K562 (cell line): ENCODE data around the gene GPSM3. TPM values are rescaled to one million over a fixed set of nuclear protein-coding genes. Genes with fewer than 3 reads are reported as not detected.

Experiments
- CBFA2T3 ChIP-seq: fragments of 450-650 bp; IDR thresholded peaks from 2 replicates; pipeline ENCODE4 v1.6.1; 2017
- CREBBP ChIP-seq: IDR thresholded peaks from one replicate; pipeline ENCODE4 v1.6.1; 2012; ENCODE audit warnings: low read depth, mild to moderate bottlenecking, control low read depth, inconsistent platforms, low read length
- ETS1 ChIP-seq: conservative IDR thresholded peaks from 2 replicates; pipeline ENCODE4 v1.6.1; 2011; ENCODE audit warnings: low read depth, mild to moderate bottlenecking, low read length; ENCODE audit not compliant: control insufficient read depth
- GABPA ChIP-seq: fragments of 200-800 bp; sonication (Bioruptor generic); conservative IDR thresholded peaks from 2 replicates; pipeline ENCODE4 v1.6.1; 2016; ENCODE audit warnings: low read depth, missing genetic modification characterization, missing compliant biosample characterization
- MIER1 ChIP-seq: fragments of 450-650 bp; IDR thresholded peaks from 2 replicates; pipeline ENCODE4 v1.6.1; 2016; ENCODE audit warnings: antibody characterized with exemption, mild to moderate bottlenecking, low read depth
- MTA2 ChIP-seq: fragments of 450-650 bp; IDR thresholded peaks from 2 replicates; pipeline ENCODE4 v1.6.1; 2016; ENCODE audit warnings: low read depth
- PHF20 ChIP-seq: fragments of 450-650 bp; IDR thresholded peaks from 2 replicates; pipeline ENCODE4 v1.6.1; 2018; ENCODE audit not compliant: partially characterized antibody
- PRDM10 ChIP-seq: fragments of 450-650 bp; IDR thresholded peaks from 2 replicates; pipeline ENCODE4 v1.6.1; 2018; ENCODE audit not compliant: partially characterized antibody
- SREBF1 ChIP-seq: fragments of 150-350 bp; IDR thresholded peaks from 2 replicates; pipeline ENCODE4 v1.6.1; 2014; ENCODE audit warnings: antibody characterized with exemption, low read depth, low read length, borderline replicate concordance
- STAT6 ChIP-seq: sonication (generic); formaldehyde crosslinking; IDR thresholded peaks from 2 replicates; pipeline ENCODE4 v1.8.1; 2023; ENCODE audit warnings: mild to moderate bottlenecking, missing genetic modification reagents
- TAF15 ChIP-seq: fragments of 200-400 bp; formaldehyde crosslinking; IDR thresholded peaks from 2 replicates; pipeline ENCODE4 v1.6.1; 2017; ENCODE audit warnings: mild to moderate bottlenecking, low read depth, low read length, moderate library complexity
- TCF15 ChIP-seq: fragments of 250-450 bp; sonication (Bioruptor Pico); IDR thresholded peaks from 2 replicates; pipeline ENCODE4 v1.8.0; 2022; ENCODE audit warnings: moderate library complexity, mild to moderate bottlenecking, inconsistent platforms
- TRIM24 ChIP-seq, 2 experiments: fragments of 450-650 bp; IDR thresholded peaks; 2 replicates each; pipeline ENCODE4 v1.6.1; 2016
- ZMIZ1 ChIP-seq, 2 experiments: fragments of 150-350 bp in 1 of 2; IDR thresholded peaks; 2 replicates each; pipeline ENCODE4 v1.6.1; 2012 to 2016; ENCODE audit warnings: low read depth in 2 of 2, low read length in 2 of 2, mild to moderate bottlenecking in 1 of 2, moderate library complexity in 1 of 2
- ZNF23 ChIP-seq: fragments of 250-450 bp; sonication (Bioruptor Pico); IDR thresholded peaks from 2 replicates; pipeline ENCODE4 v1.4.0; 2020; ENCODE audit warnings: mild to moderate bottlenecking
- ZNF668 ChIP-seq: fragments of 250-450 bp; sonication (Bioruptor Pico); IDR thresholded peaks from 2 replicates; pipeline ENCODE4 v1.8.0; 2022; ENCODE audit warnings: mild to moderate bottlenecking, inconsistent platforms
- polyA plus RNA-seq, 8 experiments: library from polyadenylated mRNA; depleted of rRNA in 4 of 8; stranded (reverse) in 5 of 8; unstranded in 3 of 8; fragments of >200 nt; fragmentation: Nextera tagmentation in 2 of 8; fragmentation: Illumina TruSeq in 1 of 8; extraction: Ambion mirVana in 2 of 8; extraction: Trizol in 1 of 8; gene quantifications; 2 replicates each; pipeline versions ENCODE4 v1.2.1 to v1.2.3, GENCODE V29; 2011 to 2014; ENCODE audit warnings: inconsistent platforms in 1 of 8, missing spikeins in 1 of 8
- total RNA-seq, 7 experiments: library from RNA; depleted of rRNA in 6 of 7; stranded (reverse); fragments of >200 nt in 6 of 7; fragmentation: Illumina TruSeq in 2 of 7; extraction: Trizol in 2 of 7; gene quantifications; 2 replicates each; pipeline versions ENCODE4 v1.2.1 to v1.2.3, GENCODE V29; 2011 to 2021; ENCODE audit warnings: low replicate concordance in 1 of 7

The GPSM3 gene
- total and polyA plus RNA-seq, 9 of the 15 experiments (the other 6 are each of a cell fraction or from before 2014, with no cell fraction given), result 5.3 to 42.6 (median 24.4) TPM

GRCh38 chr6:32195902-32196681 lies 3.6 kb upstream of the GPSM3 start (continued):
- TF ChIP-seq SREBF1 (no peak), TAF15 (no peak), TCF15 (CRISPR knock-in tag) (peak; percentile 37; the same call in 1 of the 2 replicates), TRIM24 (IDR thresholded peaks at IDR 0.05) (peak in 1 of 2 experiments; percentile 11; a peak in 1 of 4 replicates), ZNF23 (no peak), MTA2 (no peak), STAT6 (no peak; the same call in none of the 2 replicates), PHF20 (peak; percentile 79), ZMIZ1 (IDR thresholded peaks at IDR 0.05; ENCODE audit: low read depth in 2 of 2, low read length in 2 of 2) (no peak), MIER1 (peak; percentile 47; the same call in 1 of the 2 replicates), PRDM10 (no peak), CBFA2T3 (no peak), ZNF668 (no peak), GABPA (tag) (peak; percentile 81), CREBBP (no peak), ETS1 (peak; percentile 67)
